A549 (cell line): ENCODE results near the gene RMC1. TPM values are rescaled to one million over a fixed set of nuclear protein-coding genes. Genes with fewer than 3 reads are reported as not detected.

Experiments
- ATAC-seq, 2 experiments: fragments of 200-7000 bp in 1 of 2; fragments of >200 bp in 1 of 2; cut with Nextera tagmentation in 1 of 2; cut with Tn5 transposase in 1 of 2; 3 replicates each; pipeline versions ENCODE4 v1.8.0 to v1.9.1; 2018 to 2020; ENCODE audit warnings: mild to moderate bottlenecking in 1 of 2, moderate library complexity in 1 of 2
- CTCF ChIA-PET: fragments of 300-600 bp; sonication (Branson Sonifier 250); formaldehyde crosslinking; extraction: SDS; loops from one replicate; lab custom pipeline; 2021; ENCODE audit warnings: antibody characterized with exemption, inconsistent platforms; lab: Yijun Ruan, JAX
- POLR2A ChIA-PET: fragments of 350-600 bp; formaldehyde crosslinking; extraction: SDS; loops from one replicate; lab custom pipeline; 2021; ENCODE audit warnings: antibody characterized with exemption, inconsistent platforms; lab: Yijun Ruan, JAX
- DNase-seq, 2 experiments: peaks; one replicate each; pipeline versions ENCODE4 v3.0.0 to v3.0.0-alpha.2; 2011 to 2016; ENCODE audit warnings: low read depth in 1 of 2, low spot score in 1 of 2
- FAIRE-seq: peaks from 2 replicates; lab custom pipeline; 2011; peaks lifted over from hg19 to GRCh38; lab: Jason Lieb, UNC
- H3K27ac ChIP-seq, 2 experiments: fragments of >200 bp; sonication (Bioruptor Twin); formaldehyde crosslinking; 3 replicates each; pipeline ENCODE4 v1.5.1; 2016 to 2017
- H3K4me1 ChIP-seq: fragments of >200 bp; sonication (Bioruptor Twin); formaldehyde crosslinking; 3 replicates; pipeline ENCODE4 v1.6.1; 2016
- H3K4me2 ChIP-seq: fragments of >200 bp; sonication (Bioruptor Twin); formaldehyde crosslinking; 3 replicates; pipeline ENCODE4 v1.6.1; 2016
- H3K4me3 ChIP-seq: fragments of >200 bp; sonication (Bioruptor Twin); formaldehyde crosslinking; 3 replicates; pipeline ENCODE4 v1.5.1; 2016
- H3K9me3 ChIP-seq: fragments of >200 bp; sonication (Bioruptor Twin); formaldehyde crosslinking; 3 replicates; pipeline ENCODE4 v1.6.1; 2016
- ATOH8 ChIP-seq: fragments of 250-450 bp; sonication (Bioruptor Pico); IDR thresholded peaks from 2 replicates; pipeline ENCODE4 v1.5.0; 2020; ENCODE audit warnings: low read depth, mild to moderate bottlenecking, moderate library complexity
- BCL3 ChIP-seq: fragments of >200 bp; sonication (Bioruptor Twin); formaldehyde crosslinking; IDR thresholded peaks from 3 replicates; pipeline ENCODE4 v1.6.1; 2016
- CBX2 ChIP-seq: fragments of 200-600 bp; sonication (generic); IDR thresholded peaks from 2 replicates; pipeline ENCODE4 v1.6.1; 2016; ENCODE audit warnings: low read depth, mild to moderate bottlenecking, borderline replicate concordance
- EHMT2 ChIP-seq: fragments of 200-600 bp; sonication (generic); IDR thresholded peaks from 2 replicates; pipeline ENCODE4 v1.6.1; 2016; ENCODE audit warnings: antibody characterized with exemption, low read depth, mild to moderate bottlenecking, moderate library complexity
- ESRRA ChIP-seq: fragments of 150-350 bp; IDR thresholded peaks from 2 replicates; pipeline ENCODE4 v1.6.1; 2014; ENCODE audit warnings: mild to moderate bottlenecking, low read length, borderline replicate concordance
- GATA3 ChIP-seq: IDR thresholded peaks from 2 replicates; pipeline ENCODE4 v1.6.1; 2012; ENCODE audit warnings: borderline replicate concordance
- HOXA7 ChIP-seq: fragments of 250-450 bp; sonication (Bioruptor Pico); IDR thresholded peaks from 2 replicates; pipeline ENCODE4 v1.5.0; 2020; ENCODE audit warnings: mild to moderate bottlenecking, moderate library complexity
- JUNB ChIP-seq: fragments of >200 bp; sonication (Bioruptor Twin); formaldehyde crosslinking; IDR thresholded peaks from 2 replicates; pipeline ENCODE4 v1.6.1; 2016
- MAFK ChIP-seq: fragments of 450-650 bp; IDR thresholded peaks from 2 replicates; pipeline ENCODE4 v1.6.1; 2014; ENCODE audit not compliant: partially characterized antibody
- MAX ChIP-seq: IDR thresholded peaks from 2 replicates; pipeline ENCODE4 v1.6.1; 2012
- MYC ChIP-seq: IDR thresholded peaks from 2 replicates; pipeline ENCODE4 v1.6.1; 2012; ENCODE audit warnings: mild to moderate bottlenecking, inconsistent platforms, low read length, improper control_type of control experiment, borderline replicate concordance
- NPAS2 ChIP-seq: fragments of 250-450 bp; sonication (Bioruptor Pico); IDR thresholded peaks from 2 replicates; pipeline ENCODE4 v1.8.0; 2022; ENCODE audit warnings: mild to moderate bottlenecking, moderate library complexity, borderline replicate concordance
- POLR2A ChIP-seq: IDR thresholded peaks from 2 replicates; pipeline ENCODE4 v1.6.1; 2012; ENCODE audit warnings: mild to moderate bottlenecking, low read length
- POLR2AphosphoS2 ChIP-seq: conservative IDR thresholded peaks from 2 replicates; pipeline ENCODE4 v1.6.1; 2012; ENCODE audit warnings: low read length, improper control_type of control experiment, inconsistent platforms
- REST ChIP-seq: fragments of 200-600 bp; sonication (generic); IDR thresholded peaks from 2 replicates; pipeline ENCODE4 v1.6.1; 2016; ENCODE audit warnings: antibody characterized with exemption, mild to moderate bottlenecking, moderate library complexity
- TFCP2L1 ChIP-seq: fragments of 250-450 bp; sonication (Bioruptor Pico); IDR thresholded peaks from 2 replicates; pipeline ENCODE4 v1.5.0; 2021; ENCODE audit warnings: mild to moderate bottlenecking
- ZC3H11A ChIP-seq: fragments of 450-650 bp; IDR thresholded peaks from 2 replicates; pipeline ENCODE4 v1.6.1; 2014; ENCODE audit warnings: antibody characterized with exemption, mild to moderate bottlenecking
- ZSCAN20 ChIP-seq: fragments of 250-450 bp; sonication (Bioruptor Pico); IDR thresholded peaks from 2 replicates; pipeline ENCODE4 v1.8.0; 2022; ENCODE audit warnings: mild to moderate bottlenecking, moderate library complexity
- WGBS: methylation state at CpG from one replicate; pipeline ENCODE4 v1.1.6; 2017; ENCODE audit errors: missing lambda C conversion rate; 5-methylcytosine and 5-hydroxymethylcytosine counted together
- polyA plus RNA-seq, 4 experiments: library from polyadenylated mRNA; depleted of rRNA in 3 of 4; stranded (reverse); fragments of >200 nt; fragmentation: RNase III in 1 of 4; extraction: RNeasy Plus Mini Kit Qiagen cat#74134 plus additional on column Dnase treatment in 1 of 4; gene quantifications; 2 replicates in 3 of 4; 3 replicates in 1 of 4; pipeline ENCODE4 v1.2.3, GENCODE V29; 2011 to 2017
- TF ChIP-seq, protein P1 (sequence below): fragments of 450-650 bp; IDR thresholded peaks from 2 replicates; pipeline ENCODE4 v1.6.1; 2014; ENCODE audit warnings: antibody characterized with exemption
- TF ChIP-seq, protein P2 (sequence below): fragments of 250-450 bp; sonication (Bioruptor Pico); IDR thresholded peaks from 2 replicates; pipeline ENCODE4 v1.5.0; 2021; ENCODE audit warnings: mild to moderate bottlenecking, moderate library complexity, borderline replicate concordance

The RMC1 gene
- polyA plus RNA-seq, 2 of the 4 experiments (the other 2 are of a cell fraction), result 15.7 to 17.5 TPM

DNA sequence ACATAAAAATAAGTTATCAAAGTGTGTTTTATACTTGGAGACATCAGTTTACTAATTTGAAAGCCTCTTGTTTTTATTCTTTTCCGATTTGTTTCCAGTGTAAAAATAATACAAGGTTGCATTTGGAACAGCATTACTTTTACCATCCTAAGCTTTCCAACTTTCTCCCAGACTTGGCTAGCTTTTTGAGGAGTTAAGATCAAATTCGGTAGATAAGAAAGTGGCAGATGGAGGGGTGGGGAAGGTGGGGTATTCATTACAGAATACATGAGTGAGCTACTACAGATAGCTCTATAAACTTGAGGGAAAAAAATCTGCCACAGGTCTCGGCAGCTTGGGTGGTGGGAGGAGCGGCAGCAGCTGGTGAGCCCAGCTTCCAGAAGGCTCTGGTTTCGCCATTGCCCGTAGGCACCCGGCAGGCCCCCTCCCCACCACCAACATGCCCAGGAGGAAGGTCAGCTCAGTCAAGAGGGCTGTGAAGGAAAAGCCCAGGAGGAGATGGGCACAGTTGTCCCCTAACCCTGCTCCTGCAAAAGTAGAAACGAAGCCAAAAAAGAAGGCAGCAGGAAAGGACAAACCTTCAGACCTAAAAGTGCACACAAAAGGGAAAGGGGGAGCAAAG lies 18.6 kb upstream of the RMC1 start:
- CTCF ChIA-PET, result interaction anchor here (1.7 to 1.9 kb wide), 2 partner anchors 14 to 73 kb away, joined by 5 to 9 read pairs; no protein-coding TSS in a partner anchor
- H3K4me3 ChIP-seq, result no peak overlapping the region
- DNase-seq (no peak), ATAC-seq (no peak; a peak in 1 of 6 replicates), FAIRE-seq (no peak)
- TF ChIP-seq POLR2AphosphoS2 (peak; percentile 82; the same call in 1 of the 2 replicates), HOXA7 (CRISPR knock-in tag) (no peak)
- TF ChIP-seq, all 56 proteins: peak for 1
- POLR2A ChIA-PET, result no interaction called here
- Histone ChIP-seq H3K27ac (no peak overlapping the region), H3K4me2 (no peak overlapping the region), H3K9me3 (no peaks in the 10 kb centered on the region), H3K4me1 (no peaks in the 10 kb centered on the region; the same call in 2 of the 3 replicates)
- 81% methylated on average over 8 of the region's 8 CpGs for WGBS

- CTCF ChIA-PET, result interaction anchor here (1.7 to 1.9 kb wide), 2 partner anchors 13 to 74 kb away, joined by 5 to 9 read pairs; no protein-coding TSS in a partner anchor
Observed at GRCh38 chr18:23485386-23485785, 17.9 kb upstream of the RMC1 start.

More at GRCh38 chr18:23485386-23485785, 17.9 kb upstream of the RMC1 start:
- H3K27ac ChIP-seq, result no peak overlapping the region
- H3K4me1 ChIP-seq, result no peaks in the 10 kb centered on the region; the same call in 2 of the 3 replicates
- POLR2A ChIA-PET, result no interaction called here
- H3K4me3 ChIP-seq, result no peak overlapping the region
- H3K9me3 ChIP-seq, result no peaks in the 10 kb centered on the region
- ATAC-seq (no peak), FAIRE-seq (no peak), DNase-seq (no peak)
- TF ChIP-seq REST (no peak), EHMT2 (no peak), MYC (no peak), CBX2 (no peak), ATOH8 (no peak), ESRRA (no peak), POLR2AphosphoS2 (no peak), MAFK (no peak), NPAS2 (CRISPR knock-in tag) (no peak), ZSCAN20 (CRISPR knock-in tag) (no peak), TFCP2L1 (no peak), JUNB (no peak), MAX (no peak), GATA3 (no peak), BCL3 (no peak), POLR2A (no peak), ZC3H11A (no peak)
- TF ChIP-seq, protein P1, sequence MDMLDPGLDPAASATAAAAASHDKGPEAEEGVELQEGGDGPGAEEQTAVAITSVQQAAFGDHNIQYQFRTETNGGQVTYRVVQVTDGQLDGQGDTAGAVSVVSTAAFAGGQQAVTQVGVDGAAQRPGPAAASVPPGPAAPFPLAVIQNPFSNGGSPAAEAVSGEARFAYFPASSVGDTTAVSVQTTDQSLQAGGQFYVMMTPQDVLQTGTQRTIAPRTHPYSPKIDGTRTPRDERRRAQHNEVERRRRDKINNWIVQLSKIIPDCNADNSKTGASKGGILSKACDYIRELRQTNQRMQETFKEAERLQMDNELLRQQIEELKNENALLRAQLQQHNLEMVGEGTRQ, result no peak
- TF ChIP-seq, protein P2, sequence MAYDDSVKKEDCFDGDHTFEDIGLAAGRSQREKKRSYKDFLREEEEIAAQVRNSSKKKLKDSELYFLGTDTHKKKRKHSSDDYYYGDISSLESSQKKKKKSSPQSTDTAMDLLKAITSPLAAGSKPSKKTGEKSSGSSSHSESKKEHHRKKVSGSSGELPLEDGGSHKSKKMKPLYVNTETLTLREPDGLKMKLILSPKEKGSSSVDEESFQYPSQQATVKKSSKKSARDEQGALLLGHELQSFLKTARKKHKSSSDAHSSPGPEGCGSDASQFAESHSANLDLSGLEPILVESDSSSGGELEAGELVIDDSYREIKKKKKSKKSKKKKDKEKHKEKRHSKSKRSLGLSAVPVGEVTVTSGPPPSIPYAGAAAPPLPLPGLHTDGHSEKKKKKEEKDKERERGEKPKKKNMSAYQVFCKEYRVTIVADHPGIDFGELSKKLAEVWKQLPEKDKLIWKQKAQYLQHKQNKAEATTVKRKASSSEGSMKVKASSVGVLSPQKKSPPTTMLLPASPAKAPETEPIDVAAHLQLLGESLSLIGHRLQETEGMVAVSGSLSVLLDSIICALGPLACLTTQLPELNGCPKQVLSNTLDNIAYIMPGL (CRISPR knock-in tag), result no peak
- H3K4me2 ChIP-seq, result no peak overlapping the region
- WGBS, result 88% methylated on average over 7 of the region's 7 CpGs
